GM21526 (cell line): Measurements from ENCODE around the gene SLC16A8.

Source experiments
- ATAC-seq: cut with Tn5 transposase; IDR thresholded peaks from one replicate; pipeline ENCODE4 v1.9.1; 2021; ENCODE audit warnings: moderate library complexity; ENCODE audit not compliant: unreplicated experiment, low FRiP score

SLC16A8 gene

GRCh38 chr22:38074181-38075104, 9.5 kb downstream of the SLC16A8 start:
- no peak for ATAC-seq

GRCh38 chr22:38073150-38074130, 10.5 kb downstream of the SLC16A8 start:
- ATAC-seq = no peak

GRCh38 chr22:38072322-38073149, 11.4 kb downstream of the SLC16A8 start:
- no peak for ATAC-seq

DNA sequence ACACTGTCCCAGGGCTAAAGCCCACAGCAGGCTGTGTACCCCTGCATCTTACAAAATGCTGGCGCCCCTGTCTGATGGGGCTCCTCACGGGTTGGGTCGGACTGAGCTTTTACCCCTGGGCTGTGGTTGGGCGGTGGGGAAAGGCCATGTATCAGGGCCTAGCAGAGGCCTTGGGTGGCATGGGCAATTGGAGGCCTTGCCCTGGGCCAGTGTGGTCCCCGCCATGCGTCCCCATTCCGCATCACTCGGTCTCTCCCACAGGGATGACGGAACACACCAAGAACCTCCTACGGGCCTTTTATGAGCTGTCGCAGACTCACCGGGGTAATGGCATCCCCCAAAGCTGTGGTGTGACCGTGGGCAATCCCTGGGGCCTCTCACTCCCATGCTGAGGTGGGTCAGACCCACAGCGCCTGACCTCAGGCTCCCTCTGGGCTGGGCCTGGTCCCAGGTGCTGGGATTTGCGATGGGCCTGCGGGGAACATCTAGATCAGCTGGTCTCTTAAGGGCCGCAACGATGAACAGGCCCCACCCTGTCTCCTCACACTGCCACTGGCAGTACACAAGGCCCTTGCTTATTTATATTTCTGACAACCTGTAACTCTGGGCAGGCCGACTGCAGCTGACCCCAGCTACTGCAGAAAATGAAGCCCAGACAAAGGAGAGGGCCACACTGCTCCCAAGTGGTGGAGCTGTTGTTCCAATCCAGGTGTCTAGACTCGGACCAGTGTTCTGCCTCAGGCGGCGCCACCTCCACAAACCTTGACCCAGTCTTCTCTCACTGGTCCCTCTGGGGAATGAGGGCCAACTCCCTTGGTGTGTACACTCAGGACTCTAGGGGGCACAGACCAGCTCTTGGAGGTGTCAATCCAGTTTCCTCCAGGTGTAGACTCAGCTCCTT, 12.3 kb downstream of the SLC16A8 start:
- no peak for ATAC-seq

- ATAC-seq = no peak
These were observed 13.6 kb downstream of the SLC16A8 start for GRCh38 chr22:38070250-38070921.

GRCh38 chr22:38069372-38070249, 14.4 kb downstream of the SLC16A8 start:
- no peak for ATAC-seq

DNA sequence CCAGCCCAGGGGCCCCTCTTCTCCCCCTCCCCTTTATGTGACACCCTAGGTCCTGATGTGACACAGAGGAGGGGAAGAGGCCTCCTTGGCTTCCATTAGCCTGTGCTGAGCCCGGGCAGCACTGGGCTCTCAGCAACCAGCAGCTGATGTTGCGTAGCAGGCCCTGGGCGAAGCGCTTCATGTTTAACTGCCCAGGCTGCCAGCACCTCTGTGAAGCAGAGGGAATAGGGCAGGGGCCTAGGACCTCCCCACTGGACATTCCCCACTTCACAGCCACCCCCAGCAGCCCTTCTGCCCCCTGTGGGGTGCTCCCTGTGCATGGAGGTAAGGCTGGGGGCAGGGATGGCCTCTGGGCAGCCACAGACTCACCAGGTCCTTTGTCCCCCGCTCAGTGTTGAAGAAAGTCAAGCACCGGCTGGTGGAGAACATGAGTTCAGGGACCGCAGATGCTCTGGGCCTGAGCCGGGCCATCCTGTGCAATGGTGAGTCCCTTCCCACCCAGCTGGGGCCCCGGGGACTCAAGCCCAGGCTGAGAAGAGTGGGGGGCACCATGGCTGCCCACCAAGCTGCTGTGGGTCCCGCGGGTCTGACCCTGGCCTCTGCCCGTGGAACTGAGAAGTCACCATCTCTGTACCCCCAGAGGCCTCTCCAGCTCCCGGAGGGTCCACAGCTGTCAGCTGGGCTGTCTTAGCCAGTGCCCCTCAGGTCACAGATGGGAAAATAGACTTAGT, 15.2 kb downstream of the SLC16A8 start:
- ATAC-seq = no peak

GRCh38 chr22:38067761-38068360, 16.1 kb downstream of the SLC16A8 start:
- ATAC-seq = no peak

GRCh38 chr22:38067028-38067415, 17.0 kb downstream of the SLC16A8 start:
- no peak for ATAC-seq

DNA sequence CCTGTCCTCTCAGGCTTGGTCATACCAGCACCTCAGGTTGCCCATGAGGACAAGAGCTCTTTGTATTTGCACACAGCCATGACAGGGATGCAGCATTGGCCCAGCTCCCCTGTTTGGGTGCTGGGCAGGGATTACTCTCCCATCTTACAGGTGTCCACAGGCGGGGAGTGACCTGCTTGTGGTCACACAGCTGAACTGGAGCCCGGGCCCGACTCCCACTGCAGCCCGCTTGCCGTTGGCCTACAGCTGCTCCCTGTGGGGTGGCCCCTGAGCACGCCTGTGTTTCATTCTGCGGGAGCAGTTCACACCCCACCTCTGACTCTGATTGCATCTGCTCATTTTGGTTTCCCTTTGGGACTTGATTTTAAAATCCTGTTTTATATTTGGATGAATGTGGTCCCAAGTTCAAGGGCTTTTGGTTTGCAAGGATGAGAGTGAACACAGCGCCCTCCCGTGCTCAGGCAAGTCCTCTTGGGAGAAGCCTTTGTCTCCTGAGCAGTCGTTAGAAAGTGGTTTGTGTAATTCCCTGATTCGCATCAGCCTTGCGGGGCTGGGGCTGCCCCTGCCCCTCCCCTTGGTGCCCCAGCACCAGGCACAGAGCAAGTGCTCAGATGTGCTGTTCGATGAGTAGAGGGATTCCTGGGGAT, 17.5 kb downstream of the SLC16A8 start:
- ATAC-seq = no peak

GRCh38 chr22:38065539-38065938, 18.4 kb downstream of the SLC16A8 start:
- ATAC-seq = no peak

GRCh38 chr22:38062791-38063190, 21.2 kb downstream of the SLC16A8 start:
- no peak for ATAC-seq

- ATAC-seq = peak; percentile 53
These were observed 26.8 kb downstream of the SLC16A8 start, which contains the start of gene PICK1 for GRCh38 chr22:38056969-38057891. TSS of gene PICK1 (plus strand) at chr22:38057404. CDS start at chr22:38057810, 406 bp downstream.

DNA sequence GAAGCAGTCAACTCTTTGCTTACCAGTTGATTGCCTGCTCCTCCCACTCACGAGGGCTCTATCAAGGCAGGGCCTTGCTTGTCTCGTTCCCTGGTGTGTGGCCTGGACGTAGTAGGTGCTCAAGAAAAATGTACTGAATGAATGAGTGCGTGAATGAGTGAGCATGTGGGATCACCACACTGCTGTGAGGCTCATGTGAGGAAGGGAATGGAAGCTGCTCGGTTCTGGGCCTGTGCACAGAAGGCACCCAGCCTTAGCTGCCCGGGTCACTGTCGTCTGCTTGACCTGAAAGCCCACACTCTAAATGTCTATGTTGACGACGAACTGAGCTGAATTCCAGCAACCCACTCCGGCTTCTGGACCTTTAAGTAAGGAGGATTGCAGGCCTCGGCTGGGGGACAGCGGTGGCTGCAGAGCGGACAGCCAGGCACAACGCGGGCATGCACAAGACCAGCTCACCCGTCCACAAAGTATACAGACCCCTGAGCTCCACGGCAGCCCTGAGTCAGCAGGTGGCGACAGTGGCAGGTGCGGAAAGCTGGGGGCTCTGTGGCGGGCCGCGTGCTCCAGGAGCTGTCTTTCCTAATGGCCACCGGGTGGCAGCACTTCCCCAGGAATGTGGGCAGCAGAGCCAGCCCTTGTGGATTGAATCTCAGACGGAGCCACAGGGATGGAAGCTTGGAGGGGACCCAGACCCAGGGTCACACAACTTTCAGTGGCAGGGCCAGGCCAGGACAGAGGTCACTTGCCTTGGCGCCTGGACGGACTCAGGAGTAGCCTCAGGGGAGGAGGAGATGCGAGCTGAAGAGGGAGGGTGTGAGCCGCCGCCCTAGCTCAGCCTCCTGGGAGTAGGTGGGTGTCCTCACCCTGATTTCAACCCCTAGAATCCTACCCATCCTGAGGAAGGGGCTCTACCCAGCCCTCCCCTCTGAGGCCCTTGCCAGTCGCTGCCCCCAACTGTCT, 31.8 kb downstream of the SLC16A8 start:
- no peak for ATAC-seq
